ENCODE measurements around the gene C3orf20.

The C3orf20 gene

GRCh38 chr3:14716591-14716990, 41.6 kb downstream of the C3orf20 start:
- no peak overlapping the region for H3K4me3 ChIP-seq (ENCODE audit: low read depth in 1 of 2, low read length in 1 of 2)

GRCh38 chr3:14717307-14717706, 42.4 kb downstream of the C3orf20 start:
- no peaks in the 10 kb centered on the region for H3K36me3 ChIP-seq
- no peaks in the 10 kb centered on the region for H3K27me3 ChIP-seq
- TF ChIP-seq CTCF (IDR thresholded peaks at IDR 0.05): no peak
- no peak overlapping the region for H3K4me3 ChIP-seq (ENCODE audit: low read depth in 1 of 2, low read length in 1 of 2)
- H3K27ac ChIP-seq: no peak overlapping the region
- no peaks in the 10 kb centered on the region for H3K9me3 ChIP-seq
- H3K4me1 ChIP-seq (ENCODE audit: control insufficient read depth in 1 of 2, insufficient read depth in 1 of 2, low read depth in 1 of 2, low read length in 1 of 2): no peaks in the 10 kb centered on the region

More at GRCh38 chr3:14716591-14716990, 41.6 kb downstream of the C3orf20 start:
- Histone ChIP-seq H3K27me3 (no peaks in the 10 kb centered on the region), H3K36me3 (no peaks in the 10 kb centered on the region), H3K27ac (no peak overlapping the region), H3K9me3 (no peaks in the 10 kb centered on the region), H3K4me1 (ENCODE audit: control insufficient read depth in 1 of 2, insufficient read depth in 1 of 2, low read depth in 1 of 2, low read length in 1 of 2) (no peaks in the 10 kb centered on the region)
- TF ChIP-seq CTCF (IDR thresholded peaks at IDR 0.05): no peak

GRCh38 chr3:14718539-14718938, 43.6 kb downstream of the C3orf20 start:
- Histone ChIP-seq H3K4me3 (ENCODE audit: low read depth in 1 of 2, low read length in 1 of 2) (no peak overlapping the region), H3K9me3 (no peaks in the 10 kb centered on the region), H3K27ac (no peak overlapping the region), H3K4me1 (ENCODE audit: control insufficient read depth in 1 of 2, insufficient read depth in 1 of 2, low read depth in 1 of 2, low read length in 1 of 2) (no peaks in the 10 kb centered on the region), H3K36me3 (no peaks in the 10 kb centered on the region), H3K27me3 (no peaks in the 10 kb centered on the region)
- TF ChIP-seq CTCF (IDR thresholded peaks at IDR 0.05): no peak

GRCh38 chr3:14719006-14719405, 44.1 kb downstream of the C3orf20 start:
- no peak for TF ChIP-seq CTCF (IDR thresholded peaks at IDR 0.05)
- Histone ChIP-seq H3K36me3 (no peaks in the 10 kb centered on the region), H3K27ac (no peak overlapping the region), H3K27me3 (no peaks in the 10 kb centered on the region), H3K4me1 (ENCODE audit: control insufficient read depth in 1 of 2, insufficient read depth in 1 of 2, low read depth in 1 of 2, low read length in 1 of 2) (no peaks in the 10 kb centered on the region), H3K9me3 (no peaks in the 10 kb centered on the region), H3K4me3 (ENCODE audit: low read depth in 1 of 2, low read length in 1 of 2) (no peak overlapping the region)

GRCh38 chr3:14721126-14721864, 46.4 kb downstream of the C3orf20 start:
- H3K36me3 ChIP-seq: no peaks in the 10 kb centered on the region

More at GRCh38 chr3:14721126-14721864, 46.4 kb downstream of the C3orf20 start:
- no peaks in the 10 kb centered on the region for H3K4me1 ChIP-seq (ENCODE audit: control insufficient read depth in 1 of 2, insufficient read depth in 1 of 2, low read depth in 1 of 2, low read length in 1 of 2)
- no peak overlapping the region for H3K4me3 ChIP-seq (ENCODE audit: low read depth in 1 of 2, low read length in 1 of 2)
- H3K9me3 ChIP-seq: no peaks in the 10 kb centered on the region
- H3K27me3 ChIP-seq: no peaks in the 10 kb centered on the region
- TF ChIP-seq CTCF (IDR thresholded peaks at IDR 0.05): no peak
- no peak overlapping the region for H3K27ac ChIP-seq
